WTC11 (cell line): Measurements from ENCODE around the gene SPIRE1.

ENCODE experiments used
- FOXP1 ChIP-seq: sonication (generic); formaldehyde crosslinking; IDR thresholded peaks from 2 replicates; pipeline ENCODE4 v1.8.0; 2022; ENCODE audit warnings: missing genetic modification reagents, mild to moderate bottlenecking, moderate library complexity, borderline replicate concordance
- JUN ChIP-seq: sonication (generic); formaldehyde crosslinking; IDR thresholded peaks from 2 replicates; pipeline ENCODE4 v1.8.0; 2023; ENCODE audit warnings: mild to moderate bottlenecking, missing genetic modification reagents
- SMAD3 ChIP-seq: sonication (generic); formaldehyde crosslinking; IDR thresholded peaks from 2 replicates; pipeline ENCODE4 v1.8.0; 2022; ENCODE audit warnings: missing genetic modification reagents, mild to moderate bottlenecking, borderline replicate concordance
- TCF7 ChIP-seq: sonication (generic); formaldehyde crosslinking; IDR thresholded peaks from 2 replicates; pipeline ENCODE4 v1.8.0; 2022; ENCODE audit warnings: mild to moderate bottlenecking, low read depth, missing genetic modification reagents, moderate library complexity
- ZNF396 ChIP-seq: fragments of 250-450 bp; sonication (Bioruptor Pico); IDR thresholded peaks from 2 replicates; pipeline ENCODE4 v1.8.0; 2021; ENCODE audit warnings: mild to moderate bottlenecking, moderate library complexity, borderline replicate concordance
- TF ChIP-seq, protein P1 (sequence below): fragments of 250-450 bp; sonication (Bioruptor Pico); IDR thresholded peaks from 2 replicates; pipeline ENCODE4 v1.8.0; 2021; ENCODE audit warnings: mild to moderate bottlenecking
- TF ChIP-seq, protein P2 (sequence below): fragments of 200-600 bp; IDR thresholded peaks from 2 replicates; pipeline ENCODE4 v1.8.0; 2022; ENCODE audit warnings: antibody characterized with exemption
- TF ChIP-seq, protein P3 (sequence below): sonication (generic); formaldehyde crosslinking; IDR thresholded peaks from 2 replicates; pipeline ENCODE4 v1.8.0; 2022; ENCODE audit warnings: mild to moderate bottlenecking, missing genetic modification reagents
- TF ChIP-seq, protein P4 (sequence below): sonication (generic); formaldehyde crosslinking; IDR thresholded peaks from 2 replicates; pipeline ENCODE4 v1.8.1; 2023; ENCODE audit warnings: mild to moderate bottlenecking, missing genetic modification reagents, moderate library complexity
- TF ChIP-seq, protein P5 (sequence below): sonication (generic); formaldehyde crosslinking; IDR thresholded peaks from 2 replicates; pipeline ENCODE4 v1.8.1; 2023; ENCODE audit warnings: mild to moderate bottlenecking, missing genetic modification reagents, borderline replicate concordance

DNA sequence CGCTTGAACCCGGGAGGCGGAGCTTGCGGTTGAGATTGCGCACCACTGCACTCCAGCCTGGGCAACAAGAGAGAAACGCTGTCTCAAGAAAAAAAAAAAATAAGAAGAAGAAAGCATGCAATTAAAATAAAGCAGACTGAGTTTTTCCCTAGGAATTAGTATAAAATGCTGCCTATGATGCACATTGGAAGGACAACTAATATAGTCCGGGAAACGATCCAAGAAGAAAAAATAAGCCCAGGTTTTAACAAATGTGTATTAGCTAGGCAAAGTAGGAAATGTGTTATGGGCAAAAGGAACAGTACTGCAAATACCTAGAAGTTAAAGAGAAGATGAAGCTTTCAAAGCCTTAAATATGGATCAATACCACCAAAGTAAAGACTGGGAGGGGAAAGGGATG is 64.0 kb downstream of the SPIRE1 start:
- TF ChIP-seq JUN (CRISPR knock-in tag) (no peak), ZNF396 (CRISPR knock-in tag) (no peak), SMAD3 (CRISPR knock-in tag) (no peak), TCF7 (CRISPR knock-in tag) (no peak), FOXP1 (CRISPR knock-in tag) (no peak)
- TF ChIP-seq, protein P1, sequence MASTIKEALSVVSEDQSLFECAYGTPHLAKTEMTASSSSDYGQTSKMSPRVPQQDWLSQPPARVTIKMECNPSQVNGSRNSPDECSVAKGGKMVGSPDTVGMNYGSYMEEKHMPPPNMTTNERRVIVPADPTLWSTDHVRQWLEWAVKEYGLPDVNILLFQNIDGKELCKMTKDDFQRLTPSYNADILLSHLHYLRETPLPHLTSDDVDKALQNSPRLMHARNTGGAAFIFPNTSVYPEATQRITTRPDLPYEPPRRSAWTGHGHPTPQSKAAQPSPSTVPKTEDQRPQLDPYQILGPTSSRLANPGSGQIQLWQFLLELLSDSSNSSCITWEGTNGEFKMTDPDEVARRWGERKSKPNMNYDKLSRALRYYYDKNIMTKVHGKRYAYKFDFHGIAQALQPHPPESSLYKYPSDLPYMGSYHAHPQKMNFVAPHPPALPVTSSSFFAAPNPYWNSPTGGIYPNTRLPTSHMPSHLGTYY (CRISPR knock-in tag), result no peak
- TF ChIP-seq, protein P2, sequence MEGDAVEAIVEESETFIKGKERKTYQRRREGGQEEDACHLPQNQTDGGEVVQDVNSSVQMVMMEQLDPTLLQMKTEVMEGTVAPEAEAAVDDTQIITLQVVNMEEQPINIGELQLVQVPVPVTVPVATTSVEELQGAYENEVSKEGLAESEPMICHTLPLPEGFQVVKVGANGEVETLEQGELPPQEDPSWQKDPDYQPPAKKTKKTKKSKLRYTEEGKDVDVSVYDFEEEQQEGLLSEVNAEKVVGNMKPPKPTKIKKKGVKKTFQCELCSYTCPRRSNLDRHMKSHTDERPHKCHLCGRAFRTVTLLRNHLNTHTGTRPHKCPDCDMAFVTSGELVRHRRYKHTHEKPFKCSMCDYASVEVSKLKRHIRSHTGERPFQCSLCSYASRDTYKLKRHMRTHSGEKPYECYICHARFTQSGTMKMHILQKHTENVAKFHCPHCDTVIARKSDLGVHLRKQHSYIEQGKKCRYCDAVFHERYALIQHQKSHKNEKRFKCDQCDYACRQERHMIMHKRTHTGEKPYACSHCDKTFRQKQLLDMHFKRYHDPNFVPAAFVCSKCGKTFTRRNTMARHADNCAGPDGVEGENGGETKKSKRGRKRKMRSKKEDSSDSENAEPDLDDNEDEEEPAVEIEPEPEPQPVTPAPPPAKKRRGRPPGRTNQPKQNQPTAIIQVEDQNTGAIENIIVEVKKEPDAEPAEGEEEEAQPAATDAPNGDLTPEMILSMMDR, result no peak
- TF ChIP-seq, protein P3, sequence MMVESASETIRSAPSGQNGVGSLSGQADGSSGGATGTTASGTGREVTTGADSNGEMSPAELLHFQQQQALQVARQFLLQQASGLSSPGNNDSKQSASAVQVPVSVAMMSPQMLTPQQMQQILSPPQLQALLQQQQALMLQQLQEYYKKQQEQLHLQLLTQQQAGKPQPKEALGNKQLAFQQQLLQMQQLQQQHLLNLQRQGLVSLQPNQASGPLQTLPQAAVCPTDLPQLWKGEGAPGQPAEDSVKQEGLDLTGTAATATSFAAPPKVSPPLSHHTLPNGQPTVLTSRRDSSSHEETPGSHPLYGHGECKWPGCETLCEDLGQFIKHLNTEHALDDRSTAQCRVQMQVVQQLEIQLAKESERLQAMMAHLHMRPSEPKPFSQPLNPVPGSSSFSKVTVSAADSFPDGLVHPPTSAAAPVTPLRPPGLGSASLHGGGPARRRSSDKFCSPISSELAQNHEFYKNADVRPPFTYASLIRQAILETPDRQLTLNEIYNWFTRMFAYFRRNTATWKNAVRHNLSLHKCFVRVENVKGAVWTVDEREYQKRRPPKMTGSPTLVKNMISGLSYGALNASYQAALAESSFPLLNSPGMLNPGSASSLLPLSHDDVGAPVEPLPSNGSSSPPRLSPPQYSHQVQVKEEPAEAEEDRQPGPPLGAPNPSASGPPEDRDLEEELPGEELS, result no peak
- TF ChIP-seq, protein P4, sequence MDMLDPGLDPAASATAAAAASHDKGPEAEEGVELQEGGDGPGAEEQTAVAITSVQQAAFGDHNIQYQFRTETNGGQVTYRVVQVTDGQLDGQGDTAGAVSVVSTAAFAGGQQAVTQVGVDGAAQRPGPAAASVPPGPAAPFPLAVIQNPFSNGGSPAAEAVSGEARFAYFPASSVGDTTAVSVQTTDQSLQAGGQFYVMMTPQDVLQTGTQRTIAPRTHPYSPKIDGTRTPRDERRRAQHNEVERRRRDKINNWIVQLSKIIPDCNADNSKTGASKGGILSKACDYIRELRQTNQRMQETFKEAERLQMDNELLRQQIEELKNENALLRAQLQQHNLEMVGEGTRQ, result no peak
- TF ChIP-seq, protein P5, sequence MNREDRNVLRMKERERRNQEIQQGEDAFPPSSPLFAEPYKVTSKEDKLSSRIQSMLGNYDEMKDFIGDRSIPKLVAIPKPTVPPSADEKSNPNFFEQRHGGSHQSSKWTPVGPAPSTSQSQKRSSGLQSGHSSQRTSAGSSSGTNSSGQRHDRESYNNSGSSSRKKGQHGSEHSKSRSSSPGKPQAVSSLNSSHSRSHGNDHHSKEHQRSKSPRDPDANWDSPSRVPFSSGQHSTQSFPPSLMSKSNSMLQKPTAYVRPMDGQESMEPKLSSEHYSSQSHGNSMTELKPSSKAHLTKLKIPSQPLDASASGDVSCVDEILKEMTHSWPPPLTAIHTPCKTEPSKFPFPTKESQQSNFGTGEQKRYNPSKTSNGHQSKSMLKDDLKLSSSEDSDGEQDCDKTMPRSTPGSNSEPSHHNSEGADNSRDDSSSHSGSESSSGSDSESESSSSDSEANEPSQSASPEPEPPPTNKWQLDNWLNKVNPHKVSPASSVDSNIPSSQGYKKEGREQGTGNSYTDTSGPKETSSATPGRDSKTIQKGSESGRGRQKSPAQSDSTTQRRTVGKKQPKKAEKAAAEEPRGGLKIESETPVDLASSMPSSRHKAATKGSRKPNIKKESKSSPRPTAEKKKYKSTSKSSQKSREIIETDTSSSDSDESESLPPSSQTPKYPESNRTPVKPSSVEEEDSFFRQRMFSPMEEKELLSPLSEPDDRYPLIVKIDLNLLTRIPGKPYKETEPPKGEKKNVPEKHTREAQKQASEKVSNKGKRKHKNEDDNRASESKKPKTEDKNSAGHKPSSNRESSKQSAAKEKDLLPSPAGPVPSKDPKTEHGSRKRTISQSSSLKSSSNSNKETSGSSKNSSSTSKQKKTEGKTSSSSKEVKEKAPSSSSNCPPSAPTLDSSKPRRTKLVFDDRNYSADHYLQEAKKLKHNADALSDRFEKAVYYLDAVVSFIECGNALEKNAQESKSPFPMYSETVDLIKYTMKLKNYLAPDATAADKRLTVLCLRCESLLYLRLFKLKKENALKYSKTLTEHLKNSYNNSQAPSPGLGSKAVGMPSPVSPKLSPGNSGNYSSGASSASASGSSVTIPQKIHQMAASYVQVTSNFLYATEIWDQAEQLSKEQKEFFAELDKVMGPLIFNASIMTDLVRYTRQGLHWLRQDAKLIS (CRISPR knock-in tag), result no peak
